EL (cell line): ENCODE measurements around the gene PPARGC1A.

Experiments
- DNase-seq: peaks from one replicate; pipeline ENCODE4 v3.0.0-alpha.2; 2016

PPARGC1A gene

DNA sequence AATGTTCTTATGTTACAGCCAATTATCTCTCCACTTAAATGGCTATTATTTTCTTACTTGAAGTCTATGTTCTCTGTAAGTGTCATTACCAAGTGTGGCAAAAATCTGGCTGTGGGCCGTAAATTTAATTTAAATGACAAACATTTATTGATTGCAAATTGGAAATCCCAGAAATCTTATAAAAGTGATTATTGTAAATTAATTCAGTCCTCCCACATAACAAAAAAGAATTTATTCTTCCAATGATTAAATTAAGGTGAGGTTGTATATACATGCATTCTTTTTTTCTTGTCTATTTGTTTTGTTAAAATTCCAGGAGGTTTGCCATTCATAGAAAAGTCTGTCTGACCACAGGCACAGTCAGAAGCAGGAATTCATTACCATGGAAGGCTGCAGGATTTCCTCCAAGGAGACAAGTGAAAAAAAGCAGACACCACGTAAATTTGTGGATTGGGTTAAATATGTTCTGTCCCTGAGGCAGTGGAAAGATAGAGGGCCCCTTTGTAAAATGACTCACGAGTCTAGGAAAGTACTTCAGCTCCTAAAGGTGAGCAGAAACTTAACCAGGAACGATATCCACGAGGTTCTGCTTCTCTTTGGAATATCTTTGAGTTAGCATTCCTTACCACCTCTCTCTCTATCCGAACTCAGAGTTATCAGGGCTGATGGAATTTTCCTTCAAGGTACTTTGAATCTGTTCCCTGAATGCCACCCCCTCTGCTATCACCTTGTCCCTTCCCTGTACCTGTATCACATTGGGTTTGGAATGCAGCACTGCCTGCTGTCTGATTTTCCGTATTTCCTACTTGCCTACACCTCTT is 10.7 kb downstream of the PPARGC1A start:
- DNase-seq = no peak

- DNase-seq = no peak
Observed at GRCh38 chr4:23878246-23878891, 11.5 kb downstream of the PPARGC1A start.

DNA sequence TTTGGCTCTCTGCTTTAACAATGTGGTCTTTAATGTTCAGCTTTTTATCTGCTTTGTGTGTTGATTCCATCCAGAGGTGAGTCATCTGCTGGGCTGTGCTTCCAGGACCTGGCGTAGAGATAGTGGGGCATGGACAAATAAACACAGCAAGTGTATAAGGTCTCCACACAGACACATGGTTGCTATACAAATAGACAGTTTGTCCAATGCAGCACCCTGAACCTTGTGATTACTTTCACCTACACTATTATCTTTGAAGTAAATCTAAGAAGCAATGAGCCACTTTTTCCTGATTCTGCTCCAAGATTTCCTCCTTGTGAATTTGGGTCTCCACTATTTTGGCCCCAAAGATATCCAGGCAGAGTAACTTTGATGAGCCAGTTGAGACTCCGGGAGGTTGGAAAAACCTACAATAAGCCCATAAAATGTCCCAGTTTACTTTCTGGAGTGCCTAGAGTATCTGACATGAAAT is 12.1 kb downstream of the PPARGC1A start:
- DNase-seq = no peak

DNA sequence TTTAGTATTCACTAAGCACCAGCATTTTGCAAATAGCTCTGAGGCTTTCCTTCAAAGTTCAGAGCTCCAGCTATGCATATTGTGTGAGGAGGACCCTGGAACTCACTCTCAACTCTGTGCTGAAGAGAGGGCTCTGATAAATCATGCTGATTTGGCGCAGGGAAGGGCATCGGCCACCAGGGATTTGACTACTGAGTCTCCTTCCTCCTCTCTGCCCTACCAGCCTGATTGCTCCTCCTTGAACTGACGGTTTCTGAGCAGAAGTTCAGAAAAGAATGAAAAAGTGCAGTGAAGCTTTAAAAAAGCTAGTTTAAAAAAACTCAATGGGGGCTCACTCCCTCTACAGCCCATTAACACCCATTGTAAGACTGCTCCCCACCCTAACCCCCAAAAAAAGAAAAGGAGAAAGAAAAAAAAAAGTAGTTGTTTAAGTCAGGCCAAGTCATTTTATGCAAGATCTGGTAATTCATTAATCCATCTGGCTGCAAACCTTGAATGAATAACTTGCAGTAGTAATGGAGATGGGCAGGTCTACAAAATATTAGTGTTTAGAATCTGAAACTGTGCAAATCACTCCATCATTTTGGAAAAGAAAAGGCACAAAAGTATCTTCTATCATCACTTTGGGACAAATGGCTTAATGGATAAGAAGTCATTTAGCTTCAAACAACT is 13.3 kb downstream of the PPARGC1A start:
- DNase-seq = no peak

GRCh38 chr4:23875317-23875716 is 14.5 kb downstream of the PPARGC1A start:
- no peak for DNase-seq

- DNase-seq = no peak
Observed at GRCh38 chr4:23874536-23874901, 15.3 kb downstream of the PPARGC1A start.

- DNase-seq = no peak
Observed at GRCh38 chr4:23873717-23874535, 15.9 kb downstream of the PPARGC1A start.

DNA sequence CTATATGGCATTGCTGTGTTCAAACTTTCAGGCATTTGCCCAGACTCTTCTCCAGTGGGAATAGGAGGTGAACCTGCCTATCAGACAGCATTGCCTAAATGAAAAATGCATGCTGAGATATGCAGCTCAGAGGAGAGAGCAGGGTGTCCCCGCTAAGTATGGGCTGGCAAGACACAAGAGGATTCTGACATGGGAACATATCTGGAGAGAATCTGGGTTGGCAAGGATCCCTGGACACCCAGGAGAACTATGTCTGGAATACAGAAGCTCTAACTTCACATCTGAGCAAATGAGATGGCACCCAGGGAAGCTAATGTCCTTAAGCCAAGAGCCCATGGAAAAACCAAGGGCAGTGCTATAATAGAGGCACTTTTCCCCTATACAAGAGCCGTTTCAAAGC is 18.4 kb downstream of the PPARGC1A start:
- DNase-seq = no peak

GRCh38 chr4:23866450-23867075 is 23.3 kb downstream of the PPARGC1A start:
- no peak for DNase-seq

GRCh38 chr4:23861897-23862296 is 27.9 kb downstream of the PPARGC1A start:
- no peak for DNase-seq

- DNase-seq = no peak
Observed at GRCh38 chr4:23860919-23861318, 28.9 kb downstream of the PPARGC1A start.

DNA sequence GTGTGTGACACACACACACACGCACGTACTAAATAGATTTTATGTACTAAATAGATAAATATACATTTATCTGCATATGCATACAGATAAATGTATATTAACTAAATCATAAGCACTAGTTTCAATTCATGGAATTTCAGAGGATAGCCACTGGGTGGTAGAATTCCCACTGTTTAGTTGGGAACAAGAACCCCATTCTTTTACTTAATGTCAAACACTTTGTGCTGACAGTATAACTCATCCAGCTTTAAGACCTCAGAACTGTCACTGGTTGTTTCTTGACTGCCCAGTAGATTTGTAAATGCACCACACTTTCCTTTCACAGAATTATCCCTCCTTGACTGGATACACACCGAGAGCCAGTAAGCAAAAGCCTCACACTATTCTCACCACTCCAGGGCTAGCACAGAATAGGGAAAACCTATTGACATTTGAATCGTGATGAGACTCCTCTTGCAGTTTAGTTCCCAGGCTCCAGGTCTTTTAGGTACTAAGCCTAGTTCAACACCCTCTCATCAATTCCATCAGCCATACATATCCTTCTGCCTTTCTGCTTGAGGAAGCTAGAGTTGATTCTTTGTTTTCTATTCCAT is 32.4 kb downstream of the PPARGC1A start:
- no peak for DNase-seq

DNA sequence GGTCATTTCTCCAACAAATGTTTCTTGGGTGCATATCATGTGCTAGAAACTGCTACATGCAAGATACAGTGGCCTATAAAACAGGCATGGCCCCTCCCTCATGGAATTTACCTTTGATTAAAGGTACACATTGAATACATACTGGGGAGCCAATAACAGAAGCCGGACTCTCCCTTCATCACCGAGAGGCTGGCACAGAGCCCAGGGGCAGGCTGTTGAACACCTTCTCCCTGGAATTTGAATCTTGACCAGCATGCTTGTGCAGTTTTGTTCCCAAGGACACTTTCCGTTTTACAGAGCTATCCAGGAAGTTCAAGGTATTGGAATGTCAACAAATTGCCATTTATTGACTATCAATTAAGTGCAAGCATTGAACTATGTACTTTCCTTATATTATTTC is 33.2 kb downstream of the PPARGC1A start:
- no peak for DNase-seq

DNA sequence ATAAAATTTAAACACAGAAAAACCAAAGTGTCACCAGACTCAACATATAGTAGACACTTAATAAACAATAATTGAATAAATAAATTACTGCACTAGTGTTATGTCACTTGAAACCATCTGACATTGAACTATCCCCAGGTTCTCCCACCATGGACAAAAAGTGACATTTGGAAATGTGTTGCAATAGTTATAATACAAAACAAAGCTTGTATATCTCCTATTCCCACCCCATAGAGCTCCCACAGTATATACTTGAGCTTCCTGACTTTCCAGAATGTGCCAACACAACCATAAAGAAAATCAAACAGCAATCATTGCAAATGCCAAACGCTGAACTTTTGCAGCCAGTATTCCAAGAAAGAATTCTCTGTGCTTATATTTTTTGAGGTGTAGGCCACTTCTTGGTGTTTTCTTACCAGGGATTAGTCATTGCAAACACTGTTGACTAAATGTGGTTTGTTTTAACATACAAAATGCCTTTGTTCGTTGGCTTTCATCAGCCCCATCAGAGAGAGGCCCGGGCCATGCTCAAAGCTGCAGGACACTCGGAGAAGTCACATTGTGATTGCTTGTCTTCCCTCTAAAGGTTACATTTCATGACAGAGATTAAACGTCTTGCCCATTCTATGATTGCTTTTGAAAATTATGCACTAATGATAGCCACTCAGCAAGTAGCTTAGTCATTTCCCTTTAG is 33.8 kb downstream of the PPARGC1A start:
- no peak for DNase-seq

DNA sequence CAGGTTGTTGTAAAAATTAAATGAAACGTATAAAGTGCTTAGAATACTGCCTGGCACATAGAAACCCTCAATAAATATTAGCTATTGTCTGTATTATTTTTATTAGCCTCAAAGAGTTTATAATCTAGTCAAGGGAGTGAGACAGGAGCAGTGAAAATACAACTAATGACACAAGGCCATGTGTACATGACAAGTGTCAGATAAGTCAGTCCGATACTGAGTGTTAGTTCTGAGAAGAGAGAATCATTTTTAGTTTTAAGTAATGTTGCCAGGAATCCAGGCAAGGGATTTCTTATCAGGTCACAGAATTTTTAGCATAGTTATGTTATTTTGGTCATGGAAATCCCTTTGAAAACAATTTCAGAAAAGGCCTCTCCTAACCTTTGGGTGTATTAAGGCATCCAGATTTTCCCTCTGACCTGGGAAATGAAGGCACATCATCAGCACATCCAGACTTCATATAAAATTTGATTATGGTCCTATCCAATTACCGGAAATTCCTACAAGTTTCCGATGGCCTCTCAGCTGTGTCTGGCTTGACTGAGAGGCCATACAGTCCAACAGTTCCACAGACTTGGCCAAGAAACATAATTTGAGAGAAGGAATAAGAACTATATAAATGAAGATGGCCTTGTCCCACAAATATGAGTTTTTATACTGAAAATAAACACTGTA is 35.7 kb downstream of the PPARGC1A start:
- DNase-seq = no peak

DNA sequence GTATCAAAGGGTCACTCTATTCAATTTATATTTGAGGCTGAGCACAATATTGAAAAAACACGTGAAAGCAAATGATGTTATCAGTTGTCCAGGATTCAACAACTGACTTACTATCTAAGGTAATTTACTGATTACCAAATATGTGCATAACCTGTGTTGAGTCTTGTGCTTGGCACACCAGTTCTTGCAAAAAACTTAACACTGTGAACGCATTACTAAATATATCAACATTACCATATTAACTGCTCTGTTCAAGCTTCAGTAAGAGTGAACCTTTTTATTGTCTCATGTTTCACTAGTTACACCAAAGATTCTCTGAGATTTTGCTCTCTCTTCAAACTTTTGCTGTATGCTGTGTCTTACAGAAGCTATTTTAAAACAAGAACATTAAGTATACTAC is 38.4 kb downstream of the PPARGC1A start:
- DNase-seq = no peak

DNA sequence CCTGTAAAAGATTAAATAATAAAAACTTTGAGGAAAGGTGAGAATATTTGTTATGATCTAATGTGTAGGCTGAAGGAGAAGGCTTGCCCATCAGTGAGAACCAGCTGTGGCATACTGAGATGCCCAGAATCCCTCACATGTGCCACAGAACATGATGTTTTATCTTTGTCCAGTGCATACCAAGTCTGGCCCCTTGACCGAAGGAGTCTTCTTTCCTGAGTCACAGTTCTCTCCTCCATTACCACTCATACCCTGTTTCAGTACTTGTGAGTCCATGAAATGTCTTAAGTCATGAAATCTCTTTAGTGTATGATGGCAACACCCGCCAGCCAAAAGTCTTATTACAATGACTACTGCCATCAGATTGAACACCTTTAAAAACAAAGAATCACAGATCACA is 42.7 kb downstream of the PPARGC1A start:
- no peak for DNase-seq

GRCh38 chr4:23844961-23845360 is 44.9 kb downstream of the PPARGC1A start:
- no peak for DNase-seq

GRCh38 chr4:23839279-23839678 is 50.6 kb downstream of the PPARGC1A start:
- no peak for DNase-seq

- DNase-seq = no peak
Observed at GRCh38 chr4:23838607-23839006, 51.2 kb downstream of the PPARGC1A start.

DNA sequence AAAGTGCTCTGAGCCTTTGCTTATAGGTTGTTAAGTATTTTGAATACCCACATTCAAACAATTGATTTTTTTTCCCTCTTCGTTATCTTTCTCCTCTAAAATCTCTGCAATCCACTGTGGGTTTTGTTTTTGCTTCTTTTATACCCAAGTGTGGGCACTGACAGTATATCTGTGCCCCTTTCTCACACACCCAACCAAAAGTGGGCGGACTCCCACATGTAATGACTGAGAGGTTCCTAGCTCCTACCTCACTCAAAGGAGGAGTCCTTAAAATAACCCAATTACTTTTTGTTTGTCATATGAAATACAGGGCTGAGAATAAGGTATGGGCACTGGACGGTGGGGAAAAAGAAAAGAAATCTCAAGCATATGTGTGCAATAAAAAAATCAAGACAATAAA is 51.7 kb downstream of the PPARGC1A start:
- DNase-seq = no peak
